Hematopoietic multipotent progenitor cell treated with erythropoietin and hydrocortisone succinate and interleukin-3 and kit ligand, for 17 days (in vitro differentiated cells): ENCODE measurements around the gene IDUA.
"Not testable (repeated sequence)": the region's sequence is repeated elsewhere in the genome, so short reads cannot be mapped to it uniquely, and the experiment has no call there.

Experiments
- DNase-seq: peaks from one replicate; pipeline ENCODE4 v3.0.0-alpha.2; 2015; ENCODE audit warnings: low spot score

IDUA gene

DNA sequence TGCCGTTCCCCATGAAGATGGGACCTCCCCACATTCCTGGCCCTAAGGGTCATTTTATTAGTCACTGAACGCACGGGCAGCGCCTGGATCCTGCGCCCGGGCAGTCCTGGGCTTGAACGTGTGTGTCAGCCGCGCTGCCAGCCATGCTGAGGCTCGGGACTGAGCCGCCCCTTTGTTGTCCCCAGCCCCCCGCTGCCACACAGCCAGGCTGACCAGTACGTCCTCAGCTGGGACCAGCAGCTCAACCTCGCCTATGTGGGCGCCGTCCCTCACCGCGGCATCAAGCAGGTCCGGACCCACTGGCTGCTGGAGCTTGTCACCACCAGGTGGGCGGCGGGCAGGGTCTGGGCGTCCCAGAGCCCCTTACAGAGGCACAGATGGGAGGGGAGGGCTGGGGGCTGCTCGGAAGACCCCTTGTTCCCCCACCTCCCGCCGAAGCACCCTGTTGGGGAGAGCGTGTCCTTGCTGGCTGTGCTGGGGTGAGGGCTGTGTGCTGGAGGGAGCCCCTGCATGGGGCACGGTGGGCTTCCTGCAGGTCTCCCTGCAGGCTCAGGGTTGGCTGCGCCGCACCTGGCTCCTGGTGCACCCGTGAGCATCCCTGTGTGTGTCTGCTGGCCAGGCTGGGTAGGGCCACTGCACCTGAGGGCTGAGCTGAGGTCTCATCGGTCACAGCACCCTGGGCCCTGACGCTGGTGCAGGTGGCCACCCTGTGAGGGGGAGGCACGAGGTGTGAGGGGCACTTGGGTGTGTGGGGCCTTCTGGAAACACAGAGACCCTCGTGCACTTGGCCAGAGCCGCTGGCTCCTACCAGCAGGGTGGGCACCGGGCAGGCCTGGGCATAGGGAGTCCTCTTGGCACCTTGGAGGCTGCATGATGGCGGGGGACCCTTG lies 1.0 kb downstream of the IDUA start:
- no peak for DNase-seq

- DNase-seq, result no peak
Observed at GRCh38 chr4:988726-989721, 2.2 kb downstream of the IDUA start.

GRCh38 chr4:989722-990471 lies 3.1 kb downstream of the IDUA start:
- DNase-seq, result no peak

DNA sequence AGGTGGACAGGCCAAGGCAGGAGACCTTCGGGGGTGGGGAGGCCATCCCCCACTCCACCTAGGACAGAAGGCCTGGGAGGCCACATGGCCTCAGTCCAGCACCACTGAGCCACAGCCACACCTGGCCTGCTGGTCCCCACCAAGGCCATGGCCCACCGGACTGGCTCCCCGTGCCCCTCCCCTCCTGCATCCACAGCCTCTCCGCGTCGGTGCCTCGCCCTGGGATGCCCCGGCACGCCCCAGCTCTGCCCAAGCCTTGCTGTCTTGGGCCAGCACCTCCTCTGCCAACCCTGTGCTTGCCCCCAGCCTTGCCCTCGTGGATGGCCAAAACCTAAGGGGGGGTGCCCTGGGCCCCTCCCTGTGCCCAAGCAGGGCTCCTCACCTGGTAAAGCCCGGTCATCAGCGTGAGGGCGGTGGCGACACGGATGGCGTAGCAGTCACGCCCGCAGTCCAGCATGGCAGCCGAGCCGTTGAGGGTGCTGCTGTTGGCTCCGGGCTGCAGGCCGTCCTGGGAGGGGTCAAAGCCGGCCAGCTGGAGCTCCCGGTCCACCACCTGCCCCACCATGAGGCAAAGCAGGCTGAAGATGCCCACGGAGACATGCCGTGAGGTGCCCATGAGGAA lies 4.0 kb downstream of the IDUA start:
- no peak for DNase-seq

DNA sequence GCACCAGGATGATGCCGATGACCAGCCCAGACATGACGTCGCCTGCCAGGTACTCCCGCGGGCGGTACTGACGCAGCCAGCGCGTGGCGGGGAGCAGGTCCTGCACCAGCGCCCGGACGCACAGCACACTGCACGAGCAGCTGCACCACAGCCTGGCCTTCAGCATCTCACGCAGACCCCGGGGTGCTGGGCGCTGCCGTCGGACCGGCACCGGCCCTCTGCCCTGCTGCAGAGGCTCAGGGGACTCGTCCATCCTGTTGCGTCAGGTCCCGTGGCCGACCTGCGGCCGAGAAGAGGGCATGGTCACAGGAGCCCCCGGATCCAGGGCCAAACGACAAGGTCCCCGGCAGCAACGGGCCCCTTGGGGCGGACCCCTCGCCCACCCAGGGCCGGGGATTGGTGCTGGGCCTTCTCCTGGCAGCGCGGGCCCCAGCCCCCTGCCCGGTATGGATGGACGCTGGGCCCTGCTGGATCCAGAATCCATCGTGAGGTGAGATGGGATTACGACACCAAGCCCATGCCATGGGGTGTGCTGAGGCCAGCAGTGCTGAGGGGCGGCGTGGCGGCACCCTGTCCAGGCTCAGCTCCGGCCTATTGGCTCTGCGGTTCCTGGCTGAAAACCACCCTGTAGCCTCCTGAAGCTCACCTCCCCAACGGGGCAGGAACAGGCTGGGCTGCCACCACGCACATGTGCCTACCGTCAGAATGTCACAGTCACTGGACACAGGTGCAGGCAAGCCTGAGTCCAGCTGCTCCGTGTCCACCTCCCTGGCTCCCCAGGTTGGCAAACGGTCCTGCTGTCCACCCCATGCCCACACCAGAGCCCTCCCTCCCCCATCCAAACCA lies 4.8 kb downstream of the IDUA start:
- DNase-seq, result no peak

DNA sequence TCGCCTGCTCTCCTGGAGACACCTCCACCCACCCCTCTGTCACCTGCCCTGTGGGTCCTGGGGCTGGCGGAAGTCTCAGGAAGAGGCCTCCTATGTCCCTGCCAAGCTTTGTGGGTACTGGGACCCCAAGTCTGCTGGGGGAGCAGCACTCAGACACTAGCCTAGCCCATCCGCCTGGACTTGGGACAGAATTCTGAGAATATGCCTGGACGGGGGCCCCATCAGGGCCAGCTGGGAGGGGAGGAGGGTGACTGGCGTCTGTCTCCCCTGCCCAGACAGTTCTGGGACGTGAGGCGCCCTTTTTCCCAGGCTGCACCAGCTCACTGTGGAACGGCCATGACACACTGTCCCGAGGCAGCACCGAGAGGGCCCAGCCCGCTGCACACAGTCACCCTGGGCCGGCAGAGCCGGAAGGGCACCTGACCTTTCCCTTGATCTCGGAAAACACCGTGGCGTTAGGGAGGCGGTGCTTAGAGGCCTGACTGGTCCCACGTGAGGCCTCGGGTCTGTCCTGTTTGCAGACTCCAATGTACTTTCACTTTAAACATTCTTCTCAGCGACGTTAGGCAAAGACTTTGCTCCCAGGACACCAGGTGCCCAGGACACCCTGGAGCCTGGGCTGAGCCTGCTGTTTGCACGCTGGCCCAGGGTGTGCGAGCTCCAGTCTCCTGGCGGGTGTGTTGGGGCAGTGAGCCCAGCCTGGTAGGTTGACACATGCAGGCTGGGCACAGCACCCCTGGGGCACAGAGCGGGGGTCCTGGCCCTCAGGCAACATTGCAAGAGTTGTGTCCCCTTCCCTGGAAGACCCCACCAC lies 5.7 kb downstream of the IDUA start:
- DNase-seq, result no peak

GRCh38 chr4:993111-994029 lies 6.5 kb downstream of the IDUA start, which contains the start of gene SLC26A1:
TSS of gene SLC26A1 (minus strand) at chr4:993404. CDS start at chr4:991703, 1,701 bp downstream.
- no peak for DNase-seq

DNA sequence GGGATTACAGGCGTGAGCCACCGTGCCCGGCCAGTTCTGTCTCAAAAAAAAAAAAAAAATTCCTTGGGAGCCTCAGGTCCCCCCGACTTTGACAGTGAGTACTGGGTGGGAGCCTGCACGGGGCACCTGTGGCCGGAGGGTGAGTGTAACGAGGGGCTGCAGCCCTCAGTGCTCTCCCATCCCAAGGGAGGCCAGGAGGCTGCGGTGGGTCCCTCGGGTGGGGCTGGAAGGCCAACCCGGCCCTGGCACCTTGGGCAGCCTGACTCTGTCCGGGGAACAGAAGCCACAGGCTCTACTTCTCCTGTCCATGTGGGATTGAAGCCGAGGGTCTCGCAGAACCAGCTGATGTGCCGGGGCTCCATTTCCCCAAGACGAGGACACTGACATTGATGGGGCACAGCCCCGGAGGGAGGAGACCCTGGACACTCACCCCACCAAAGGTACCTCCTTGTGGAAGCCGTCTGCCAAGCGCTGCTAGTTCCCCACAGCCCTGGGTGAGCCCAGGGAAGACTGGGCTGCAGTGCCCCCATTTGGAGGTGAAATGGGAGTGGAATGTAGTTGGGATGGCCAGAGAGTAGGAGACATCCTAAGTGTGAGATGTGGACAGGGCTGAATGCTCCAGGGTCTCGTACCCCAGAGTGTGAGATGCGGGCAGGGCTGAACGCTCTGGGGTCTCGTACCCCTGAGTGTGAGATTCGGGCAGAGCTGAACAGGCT lies 8.6 kb downstream of the IDUA start:
- no peak for DNase-seq

- DNase-seq, result peak; percentile 11
Observed at GRCh38 chr4:996030-996996, 9.5 kb downstream of the IDUA start.

- DNase-seq, result no peak
Observed at GRCh38 chr4:996997-997374, 10.1 kb downstream of the IDUA start.

GRCh38 chr4:997375-998071 lies 10.7 kb downstream of the IDUA start:
- no peak for DNase-seq

DNA sequence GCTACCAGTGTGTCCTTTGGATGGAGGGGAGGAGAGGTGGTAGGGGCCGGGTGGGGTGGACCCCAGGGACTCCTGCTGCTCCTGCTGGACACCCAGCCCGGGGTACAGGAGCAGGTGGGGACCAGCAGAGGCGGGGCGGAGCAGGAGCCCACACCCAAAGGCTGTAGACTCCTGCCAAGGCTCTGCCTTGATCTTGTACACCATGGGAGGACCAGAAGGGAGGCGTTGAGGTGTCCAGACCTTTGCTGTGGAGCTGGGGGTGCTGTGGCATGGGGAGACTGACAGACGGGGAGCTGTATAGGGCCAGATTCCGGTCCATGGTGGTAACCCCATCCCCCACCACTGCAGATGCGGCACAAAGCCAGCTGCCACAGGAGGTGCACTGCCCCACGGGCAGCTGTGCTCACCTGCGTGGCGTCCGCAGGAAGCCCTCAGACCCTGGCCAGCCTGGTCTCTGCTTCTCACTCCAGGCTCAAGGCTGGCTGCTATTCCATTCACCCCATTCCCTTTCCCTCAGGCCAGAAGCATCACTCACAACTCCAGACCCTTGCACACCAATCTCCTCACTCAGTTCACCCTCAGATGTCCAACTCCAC lies 11.3 kb downstream of the IDUA start:
- no peak for DNase-seq

- DNase-seq, result not testable (repeated sequence)
Observed at GRCh38 chr4:999240-999863, 12.5 kb downstream of the IDUA start.

DNA sequence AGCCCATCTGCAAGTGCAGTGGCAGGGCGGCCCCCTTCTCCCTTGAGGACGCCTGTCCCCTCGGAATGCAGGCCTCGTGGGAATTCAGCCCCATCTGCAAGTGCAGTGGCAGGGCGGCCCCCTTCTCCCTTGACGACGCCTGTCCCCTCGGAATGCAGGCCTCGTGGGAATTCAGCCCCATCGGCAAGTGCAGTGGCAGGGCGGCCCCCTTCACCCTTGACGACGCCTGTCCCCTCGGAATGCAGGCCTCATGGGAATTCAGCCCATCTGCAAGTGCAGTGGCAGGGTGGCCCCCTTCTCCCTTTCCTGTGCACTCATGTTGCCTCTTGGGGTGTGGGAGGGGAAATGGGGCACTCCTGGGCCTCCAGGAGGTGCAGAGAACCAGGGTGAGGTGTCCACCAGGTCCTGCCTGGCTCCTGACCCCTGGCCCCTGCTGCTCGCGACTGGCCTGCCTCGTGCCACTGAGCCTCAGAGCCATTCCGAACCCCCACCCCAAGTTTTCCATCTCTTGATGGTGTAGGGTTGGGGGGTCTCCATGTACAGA lies 13.1 kb downstream of the IDUA start:
- DNase-seq, result no peak

- DNase-seq, result no peak
Observed at GRCh38 chr4:1000686-1001260, 13.9 kb downstream of the IDUA start.
